ENCODE measurements around the gene TMEM272. TPM values are rescaled to one million over a fixed set of nuclear protein-coding genes. Genes with fewer than 3 reads are reported as not detected.

The TMEM272 gene
- total and polyA plus RNA-seq, 12 donors = 0.03 to 0.17 (median 0.05) TPM; not detected in 9

DNA sequence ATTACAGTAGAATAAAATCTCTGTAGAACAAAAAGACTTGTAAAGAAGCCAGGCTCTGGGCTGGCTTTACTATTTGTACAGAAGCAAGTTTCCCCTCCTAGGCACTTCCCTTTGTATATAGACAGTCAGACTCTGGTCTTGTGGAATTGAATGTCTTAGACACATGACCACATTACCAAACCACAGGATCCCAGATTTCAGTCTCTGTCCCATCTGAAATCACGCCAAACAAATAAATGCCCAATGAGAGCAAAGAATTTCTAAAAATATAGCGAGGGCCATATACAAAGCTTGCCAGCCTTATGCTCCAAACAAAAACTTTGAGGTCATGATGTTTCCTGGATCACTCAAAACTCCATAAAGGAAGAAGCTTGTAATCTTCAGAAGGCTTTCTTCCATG, 40.7 kb upstream of the TMEM272 start:
- 78 to 91% (median 86%) methylated on average over 2 of the region's 2 CpGs for WGBS, 4 donors
- Histone ChIP-seq H3K4me1 (replicated peaks in 1 of 2) (no peaks in the 10 kb centered on the region), H3K36me3 (replicated peaks in 1 of 2) (no peaks in the 10 kb centered on the region), H3K27ac (no peak overlapping the region), H3K4me3 (no peak overlapping the region), H3K9me3 (replicated peaks in 1 of 3) (no peaks in the 10 kb centered on the region), H3K27me3 (no peaks in the 10 kb centered on the region)
- intact Hi-C loops (cut with DNase I) = no loop called here
- TF ChIP-seq, protein P1, sequence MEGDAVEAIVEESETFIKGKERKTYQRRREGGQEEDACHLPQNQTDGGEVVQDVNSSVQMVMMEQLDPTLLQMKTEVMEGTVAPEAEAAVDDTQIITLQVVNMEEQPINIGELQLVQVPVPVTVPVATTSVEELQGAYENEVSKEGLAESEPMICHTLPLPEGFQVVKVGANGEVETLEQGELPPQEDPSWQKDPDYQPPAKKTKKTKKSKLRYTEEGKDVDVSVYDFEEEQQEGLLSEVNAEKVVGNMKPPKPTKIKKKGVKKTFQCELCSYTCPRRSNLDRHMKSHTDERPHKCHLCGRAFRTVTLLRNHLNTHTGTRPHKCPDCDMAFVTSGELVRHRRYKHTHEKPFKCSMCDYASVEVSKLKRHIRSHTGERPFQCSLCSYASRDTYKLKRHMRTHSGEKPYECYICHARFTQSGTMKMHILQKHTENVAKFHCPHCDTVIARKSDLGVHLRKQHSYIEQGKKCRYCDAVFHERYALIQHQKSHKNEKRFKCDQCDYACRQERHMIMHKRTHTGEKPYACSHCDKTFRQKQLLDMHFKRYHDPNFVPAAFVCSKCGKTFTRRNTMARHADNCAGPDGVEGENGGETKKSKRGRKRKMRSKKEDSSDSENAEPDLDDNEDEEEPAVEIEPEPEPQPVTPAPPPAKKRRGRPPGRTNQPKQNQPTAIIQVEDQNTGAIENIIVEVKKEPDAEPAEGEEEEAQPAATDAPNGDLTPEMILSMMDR (IDR thresholded peaks at IDR 0.05) = no peak
- no peak for TF ChIP-seq POLR2A (IDR thresholded peaks at IDR 0.05)
- DNase-seq = no peak

DNA sequence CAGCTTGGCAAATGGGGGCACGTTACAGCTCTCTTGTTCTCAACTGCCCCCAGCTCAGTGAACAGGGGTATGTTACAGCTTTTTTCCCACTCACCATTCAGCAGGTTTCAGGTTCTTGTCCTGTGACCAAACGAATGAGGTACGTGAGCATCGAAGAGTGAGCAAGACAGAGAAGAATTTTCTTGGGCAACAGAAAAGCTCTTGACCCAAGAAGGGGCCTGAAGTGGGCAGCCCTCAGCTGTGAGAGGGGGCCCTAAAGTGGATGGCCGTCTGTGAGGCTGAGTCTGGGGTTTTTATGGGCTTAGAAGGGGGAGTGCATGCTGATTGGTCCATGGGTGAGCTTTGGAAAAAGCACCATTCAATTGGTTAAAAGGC, 38.2 kb upstream of the TMEM272 start:
- intact Hi-C loops (cut with DNase I) = no loop called here
- 65 to 67% (median 66%) methylated on average over 5 of the region's 5 CpGs for WGBS, 4 donors

DNA sequence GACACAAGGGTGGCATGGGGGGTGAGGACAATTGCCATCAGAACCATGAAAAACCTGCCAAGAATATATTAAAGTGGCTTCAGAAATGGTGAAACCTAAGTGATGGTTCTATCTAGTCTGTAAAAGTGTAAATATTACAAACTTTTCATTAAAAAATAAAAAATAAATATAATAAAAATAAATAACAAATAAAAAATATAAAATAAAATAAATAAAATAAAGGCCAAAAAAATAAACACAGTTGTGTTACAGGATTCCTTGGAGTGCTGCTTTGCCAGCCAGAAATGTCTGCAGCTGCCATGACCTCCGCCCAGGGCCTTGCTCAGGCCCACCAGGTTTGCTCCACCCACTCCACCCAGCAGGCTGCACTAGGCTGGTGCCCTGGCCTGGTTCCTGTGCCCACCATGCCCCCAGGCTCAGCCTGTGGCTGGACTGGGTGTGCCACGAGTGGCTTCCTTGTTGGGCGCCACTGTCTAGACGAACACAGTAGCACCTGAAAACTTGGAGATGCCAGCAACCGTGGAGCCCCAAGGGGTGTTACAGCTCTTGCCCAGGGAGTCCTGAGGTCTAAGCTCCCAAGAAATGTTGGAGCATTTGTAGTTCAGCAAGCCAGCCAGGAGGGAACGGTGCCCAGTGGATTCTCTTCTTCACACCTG, 37.7 kb upstream of the TMEM272 start:
- Histone ChIP-seq H3K36me3 (replicated peaks in 1 of 2) (no peaks in the 10 kb centered on the region), H3K27ac (no peak overlapping the region), H3K27me3 (no peaks in the 10 kb centered on the region), H3K9me3 (replicated peaks in 1 of 3) (no peaks in the 10 kb centered on the region), H3K4me3 (no peak overlapping the region), H3K4me1 (replicated peaks in 1 of 2) (no peaks in the 10 kb centered on the region)
- no peak for TF ChIP-seq POLR2A (IDR thresholded peaks at IDR 0.05)
- TF ChIP-seq, protein P1 (IDR thresholded peaks at IDR 0.05) = no peak
- intact Hi-C loops (cut with DNase I) = no loop called here
- DNase-seq = no peak
- 87 to 100% (median 94%) methylated on average over 2 to 6 of the region's 6 CpGs for WGBS, 4 donors

More for the DNA sequence above, 38.2 kb upstream of the TMEM272 start:
- Histone ChIP-seq H3K4me3 (no peak overlapping the region), H3K27me3 (no peaks in the 10 kb centered on the region), H3K9me3 (replicated peaks in 1 of 3) (no peaks in the 10 kb centered on the region), H3K27ac (no peak overlapping the region), H3K4me1 (replicated peaks in 1 of 2) (no peaks in the 10 kb centered on the region), H3K36me3 (replicated peaks in 1 of 2) (no peaks in the 10 kb centered on the region)
- TF ChIP-seq, protein P1 (IDR thresholded peaks at IDR 0.05) = no peak
- no peak for TF ChIP-seq POLR2A (IDR thresholded peaks at IDR 0.05)
- DNase-seq = no peak

DNA sequence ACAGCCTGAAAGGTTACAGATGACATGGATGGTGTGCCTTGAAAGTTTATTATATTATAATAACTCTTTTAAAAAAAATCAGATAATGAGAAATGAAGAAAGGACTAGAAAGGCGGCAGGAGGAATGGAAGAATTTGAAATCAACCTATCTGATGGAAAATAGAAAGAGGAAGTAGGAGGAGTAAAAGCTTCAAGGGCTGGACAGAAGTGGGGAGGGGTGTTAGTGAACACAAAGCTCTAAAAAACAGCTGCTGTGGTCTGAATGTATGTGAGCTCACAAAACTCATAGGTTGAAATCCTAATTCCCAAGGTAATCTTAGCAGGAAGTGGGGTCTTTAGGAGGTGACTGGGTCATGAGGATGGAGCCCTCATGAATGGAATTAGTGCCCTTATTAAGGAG, 36.3 kb upstream of the TMEM272 start:
- Histone ChIP-seq H3K4me3 (no peak overlapping the region), H3K27me3 (no peaks in the 10 kb centered on the region), H3K9me3 (replicated peaks in 1 of 3) (no peaks in the 10 kb centered on the region), H3K4me1 (replicated peaks in 1 of 2) (no peaks in the 10 kb centered on the region), H3K36me3 (replicated peaks in 1 of 2) (no peaks in the 10 kb centered on the region), H3K27ac (no peak overlapping the region)
- intact Hi-C loops (cut with DNase I) = no loop called here
- DNase-seq = no peak
- 88 to 94% (median 91%) methylated on average over 1 of the region's 1 CpG for WGBS, 4 donors
- TF ChIP-seq, protein P1 (IDR thresholded peaks at IDR 0.05) = no peak
- TF ChIP-seq POLR2A (IDR thresholded peaks at IDR 0.05) = no peak
